SK-N-DZ (cell line): ENCODE measurements around the gene VASN.

Experiments used
- DNase-seq: peaks from one replicate; pipeline ENCODE4 v3.0.0-alpha.2; 2015; ENCODE audit warnings: low spot score

Gene VASN

GRCh38 chr16:4401094-4401501, 29.4 kb downstream of the VASN start:
- no peak for DNase-seq

GRCh38 chr16:4401510-4401909, 29.9 kb downstream of the VASN start:
- no peak for DNase-seq

GRCh38 chr16:4402439-4403132, 30.9 kb downstream of the VASN start:
- peak; percentile 74 for DNase-seq

- no peak for DNase-seq
Measured at GRCh38 chr16:4403133-4403949, 31.7 kb downstream of the VASN start.

- peak; percentile 51 for DNase-seq
Measured at GRCh38 chr16:4404247-4404966, 32.8 kb downstream of the VASN start.

GRCh38 chr16:4404967-4405696, 33.5 kb downstream of the VASN start:
- no peak for DNase-seq

- no peak for DNase-seq
Measured at GRCh38 chr16:4407543-4408322, 36.1 kb downstream of the VASN start.

- no peak for DNase-seq
Measured at GRCh38 chr16:4408323-4408690, 36.7 kb downstream of the VASN start.

- no peak for DNase-seq
Measured at GRCh38 chr16:4409081-4409932, 37.7 kb downstream of the VASN start.

GRCh38 chr16:4410335-4411075, 38.9 kb downstream of the VASN start:
- DNase-seq: no peak

- DNase-seq: no peak
Measured at GRCh38 chr16:4411684-4412083, 40.0 kb downstream of the VASN start.

GRCh38 chr16:4412159-4412558, 40.5 kb downstream of the VASN start:
- no peak for DNase-seq

- no peak for DNase-seq
Measured at GRCh38 chr16:4412854-4413253, 41.2 kb downstream of the VASN start.

GRCh38 chr16:4414187-4414917, 42.7 kb downstream of the VASN start:
- DNase-seq: no peak

- DNase-seq: no peak
Measured at GRCh38 chr16:4415538-4416199, 44.0 kb downstream of the VASN start.

- DNase-seq: peak; percentile 88
Measured at GRCh38 chr16:4416200-4417032, 44.8 kb downstream of the VASN start, which contains the start of gene CORO7. CORO7 (minus strand) TSS chr16:4416596; CDS start chr16:4416518, 78 bp downstream.

GRCh38 chr16:4419402-4419959, 47.8 kb downstream of the VASN start:
- DNase-seq: no peak
